ENCODE measurements around the gene USP34. TPM values are rescaled to one million over a fixed set of nuclear protein-coding genes. Genes with fewer than 3 reads are reported as not detected.

Gene USP34
- total and polyA plus RNA-seq, 4 donors = 13.4 to 82.7 (median 51.1) TPM

- H3K27me3 ChIP-seq (ENCODE audit: control insufficient read depth in 4 of 4, insufficient read depth in 4 of 4, low read length in 3 of 4) = no peaks in the 10 kb centered on the region
- H3K36me3 ChIP-seq (ENCODE audit: control insufficient read depth in 4 of 4, insufficient read depth in 3 of 4, low read depth in 1 of 4, low read length in 3 of 4) = peaks cover 0 to 2% (median 0%) of the 10 kb centered on the region in 4 donors
- DNase-seq (ENCODE audit: low spot score) = no peak
- WGBS = 55% methylated on average over 5 of the region's 5 CpGs
- H3K9ac ChIP-seq (ENCODE audit: low read depth in 1 of 2, low read length in 2 of 2) = no peak overlapping the region
- no peak for TF ChIP-seq EGR1 (IDR thresholded peaks at IDR 0.05; ENCODE audit: low read depth in 2 of 2)
- peak; percentile 47 to 74 for TF ChIP-seq HNF4A (conservative IDR thresholded peaks at IDR 0.05)
- no peak for TF ChIP-seq FOXA2 (IDR thresholded peaks at IDR 0.05)
- peak in 1 of 2 donors; percentile 16 for TF ChIP-seq JUND (IDR thresholded peaks at IDR 0.05)
- TF ChIP-seq NR2F2 (IDR thresholded peaks at IDR 0.05) = peak; percentile 12
- TF ChIP-seq RXRA (IDR thresholded peaks at IDR 0.05) = peak; percentile 17
- H3K4me1 ChIP-seq (ENCODE audit: control insufficient read depth in 4 of 4, insufficient read depth in 4 of 4, low read length in 3 of 4) = peaks cover 0 to 9% (median 0%) of the 10 kb centered on the region in 4 donors
- no peaks in the 10 kb centered on the region for H3K9me3 ChIP-seq (ENCODE audit: control insufficient read depth in 4 of 4, low read length in 3 of 4)
- no peak overlapping the region for H3K4me3 ChIP-seq (ENCODE audit: low read depth in 1 of 3, low read length in 3 of 3)
- H3K27ac ChIP-seq (ENCODE audit: low read depth in 1 of 2, low read length in 2 of 2) = no peak overlapping the region
Measured at GRCh38 chr2:61411109-61411508, 59.8 kb downstream of the USP34 start.

- Histone ChIP-seq H3K27ac (ENCODE audit: low read depth in 1 of 2, low read length in 2 of 2) (no peak overlapping the region), H3K27me3 (ENCODE audit: control insufficient read depth in 4 of 4, insufficient read depth in 4 of 4, low read length in 3 of 4) (no peaks in the 10 kb centered on the region), H3K36me3 (ENCODE audit: control insufficient read depth in 4 of 4, insufficient read depth in 3 of 4, low read depth in 1 of 4, low read length in 3 of 4) (peaks cover 0 to 2% (median 1%) of the 10 kb centered on the region in 4 donors), H3K9me3 (ENCODE audit: control insufficient read depth in 4 of 4, low read length in 3 of 4) (no peaks in the 10 kb centered on the region), H3K4me1 (ENCODE audit: control insufficient read depth in 4 of 4, insufficient read depth in 4 of 4, low read length in 3 of 4) (peaks cover 0 to 16% (median 2%) of the 10 kb centered on the region in 4 donors), H3K4me3 (ENCODE audit: low read depth in 1 of 3, low read length in 3 of 3) (no peak overlapping the region), H3K9ac (ENCODE audit: low read depth in 1 of 2, low read length in 2 of 2) (no peak overlapping the region)
- 98% methylated on average over 3 of the region's 3 CpGs for WGBS
- no peak for DNase-seq (ENCODE audit: low spot score)
- TF ChIP-seq REST (IDR thresholded peaks at IDR 0.05) (no peak), FOXA1 (IDR thresholded peaks at IDR 0.05) (no peak), ZBTB33 (IDR thresholded peaks at IDR 0.05) (no peak), GABPA (IDR thresholded peaks at IDR 0.05 in 1 of 2, conservative IDR thresholded peaks at IDR 0.05 in 1 of 2) (no peak), MAX (IDR thresholded peaks at IDR 0.05) (no peak), ATF3 (IDR thresholded peaks at IDR 0.05) (no peak), NR2F2 (IDR thresholded peaks at IDR 0.05) (no peak), JUND (IDR thresholded peaks at IDR 0.05) (no peak), CTCF (IDR thresholded peaks at IDR 0.05; ENCODE audit: low read depth, low read length, missing input control) (no peak), TAF1 (conservative IDR thresholded peaks at IDR 0.05) (no peak), RXRA (IDR thresholded peaks at IDR 0.05) (no peak), RAD21 (IDR thresholded peaks at IDR 0.05) (no peak), EGR1 (IDR thresholded peaks at IDR 0.05; ENCODE audit: low read depth in 2 of 2) (no peak), HNF4G (IDR thresholded peaks at IDR 0.05) (no peak), FOXA2 (IDR thresholded peaks at IDR 0.05) (no peak)
Measured at GRCh38 chr2:61410185-61410584, 60.7 kb downstream of the USP34 start.

Data from liver (tissue), 9 donors.